Epithelial cell of proximal tubule (primary cell): ENCODE results near the gene ABCB8. TPM values are rescaled to one million over a fixed set of nuclear protein-coding genes. Genes with fewer than 3 reads are reported as not detected.
A peak's percentile ranks its signal among the peaks of the same experiment; 100 is the strongest.
"Not testable (repeated sequence)": the region's sequence is repeated elsewhere in the genome, so short reads cannot be mapped to it uniquely, and the experiment has no call there.

Source experiments
- DNase-seq: peaks from one replicate; pipeline ENCODE4 v3.0.0-alpha.2; 2011; ENCODE audit warnings: low read depth
- H3K4me3 ChIP-seq: 2 replicates; pipeline ENCODE4 v1.5.1; 2011; ENCODE audit warnings: low read depth, mild to moderate bottlenecking, low read length
- total RNA-seq: library from RNA; depleted of rRNA; stranded (reverse); fragments of >200 nt; gene quantifications from 2 replicates; pipeline ENCODE4 v1.2.3, GENCODE V29; 2015
- TF ChIP-seq, protein P1 (sequence below): conservative IDR thresholded peaks from 2 replicates; pipeline ENCODE4 v1.5.1; 2012; ENCODE audit warnings: low read depth, mild to moderate bottlenecking, low read length

ABCB8 gene
- total RNA-seq, 1 donor from 2014 or later, result 31.8 TPM

DNA sequence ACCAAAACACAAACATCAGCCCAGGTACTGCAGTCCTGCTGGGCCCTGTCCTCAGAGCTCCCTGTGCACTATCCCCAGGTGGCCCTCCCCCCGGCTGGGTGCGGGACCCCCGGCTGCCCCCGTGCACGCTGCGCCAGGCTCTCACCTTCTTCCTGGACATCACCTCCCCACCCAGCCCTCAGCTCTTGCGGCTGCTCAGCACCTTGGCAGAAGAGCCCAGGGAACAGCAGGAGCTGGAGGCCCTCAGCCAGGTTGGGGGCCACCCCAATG lies 18.3 kb upstream of the ABCB8 start:
- no peak overlapping the region for H3K4me3 ChIP-seq
- TF ChIP-seq, protein P1, sequence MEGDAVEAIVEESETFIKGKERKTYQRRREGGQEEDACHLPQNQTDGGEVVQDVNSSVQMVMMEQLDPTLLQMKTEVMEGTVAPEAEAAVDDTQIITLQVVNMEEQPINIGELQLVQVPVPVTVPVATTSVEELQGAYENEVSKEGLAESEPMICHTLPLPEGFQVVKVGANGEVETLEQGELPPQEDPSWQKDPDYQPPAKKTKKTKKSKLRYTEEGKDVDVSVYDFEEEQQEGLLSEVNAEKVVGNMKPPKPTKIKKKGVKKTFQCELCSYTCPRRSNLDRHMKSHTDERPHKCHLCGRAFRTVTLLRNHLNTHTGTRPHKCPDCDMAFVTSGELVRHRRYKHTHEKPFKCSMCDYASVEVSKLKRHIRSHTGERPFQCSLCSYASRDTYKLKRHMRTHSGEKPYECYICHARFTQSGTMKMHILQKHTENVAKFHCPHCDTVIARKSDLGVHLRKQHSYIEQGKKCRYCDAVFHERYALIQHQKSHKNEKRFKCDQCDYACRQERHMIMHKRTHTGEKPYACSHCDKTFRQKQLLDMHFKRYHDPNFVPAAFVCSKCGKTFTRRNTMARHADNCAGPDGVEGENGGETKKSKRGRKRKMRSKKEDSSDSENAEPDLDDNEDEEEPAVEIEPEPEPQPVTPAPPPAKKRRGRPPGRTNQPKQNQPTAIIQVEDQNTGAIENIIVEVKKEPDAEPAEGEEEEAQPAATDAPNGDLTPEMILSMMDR, result no peak

GRCh38 chr7:151010307-151011096 lies 17.7 kb upstream of the ABCB8 start:
- DNase-seq, result no peak
- H3K4me3 ChIP-seq, result no peak overlapping the region
- TF ChIP-seq, protein P1, result no peak

More for the DNA sequence above, 18.3 kb upstream of the ABCB8 start:
- no peak for DNase-seq

DNA sequence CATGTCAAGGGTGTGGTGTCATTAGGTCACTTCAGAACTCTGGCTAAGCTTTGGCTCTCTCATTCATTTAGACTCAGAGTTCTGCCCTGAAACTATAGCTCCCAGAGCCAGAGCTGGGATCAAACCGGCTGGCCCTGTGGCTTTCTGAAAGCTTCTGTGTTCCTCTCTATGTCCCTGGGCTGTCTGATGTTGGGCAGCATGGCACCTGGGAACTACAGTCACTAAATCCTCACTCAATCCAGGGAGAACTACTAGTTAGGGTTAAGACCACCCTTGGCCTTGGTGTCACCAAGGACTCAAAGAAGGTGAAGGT lies 17.2 kb upstream of the ABCB8 start:
- no peak for DNase-seq
- TF ChIP-seq, protein P1, result no peak
- no peak overlapping the region for H3K4me3 ChIP-seq

- not testable (repeated sequence) for DNase-seq
These were observed 16.6 kb upstream of the ABCB8 start for GRCh38 chr7:151011616-151012015.

DNA sequence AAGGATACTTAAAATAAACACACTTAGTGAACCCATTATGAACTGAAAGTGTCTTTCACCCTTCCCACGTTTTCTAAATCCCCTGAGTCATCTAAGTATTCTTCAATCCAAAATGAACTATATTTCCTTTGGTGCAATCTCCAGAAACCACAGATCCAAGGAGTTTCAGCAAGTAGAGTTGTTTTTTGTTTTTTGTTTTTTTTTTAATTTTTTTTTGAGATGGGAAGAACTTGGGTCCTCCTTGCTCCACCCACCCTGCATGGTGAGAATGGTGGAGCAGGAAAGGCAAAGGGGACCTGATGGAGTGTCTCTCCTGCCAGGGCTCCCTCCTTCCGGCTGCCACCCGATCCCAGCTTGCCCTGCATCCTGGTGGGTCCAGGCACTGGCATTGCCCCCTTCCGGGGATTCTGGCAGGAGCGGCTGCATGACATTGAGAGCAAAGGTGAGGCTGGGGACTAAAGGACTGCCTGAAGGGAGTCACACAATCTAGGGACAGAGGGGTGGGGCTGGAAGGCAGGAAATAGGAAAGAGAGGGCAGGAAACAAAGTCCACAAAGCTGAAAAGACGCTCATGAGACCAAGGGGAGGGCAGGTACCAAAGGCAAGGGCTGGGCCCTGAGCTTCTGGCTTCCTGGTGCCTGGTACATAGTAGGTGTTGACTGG lies 16.1 kb upstream of the ABCB8 start:
- no peak overlapping the region for H3K4me3 ChIP-seq
- DNase-seq, result no peak
- TF ChIP-seq, protein P1, result no peak

More at GRCh38 chr7:151011616-151012015, 16.6 kb upstream of the ABCB8 start:
- not testable (repeated sequence) for H3K4me3 ChIP-seq

GRCh38 chr7:151012911-151013347 lies 15.3 kb upstream of the ABCB8 start:
- DNase-seq, result no peak
- no peak overlapping the region for H3K4me3 ChIP-seq
- TF ChIP-seq, protein P1, result peak; percentile 57

- peak overlapping the region; percentile 40 for H3K4me3 ChIP-seq
- no peak for DNase-seq
- TF ChIP-seq, protein P1, result no peak
These were observed 14.9 kb upstream of the ABCB8 start for GRCh38 chr7:151013356-151013732.
